HEK293T (cell line): ENCODE measurements around the gene OR1L1.

Experiments used
- CTCF ChIA-PET: fragments of 350-600 bp; formaldehyde crosslinking; extraction: SDS; loops from one replicate; lab custom pipeline; 2021; ENCODE audit warnings: antibody characterized with exemption, inconsistent platforms; lab: Yijun Ruan, JAX
- POLR2A ChIA-PET: fragments of 350-600 bp; formaldehyde crosslinking; extraction: SDS; loops from one replicate; lab custom pipeline; 2020; ENCODE audit warnings: antibody characterized with exemption, inconsistent platforms; lab: Yijun Ruan, JAX
- DNase-seq: peaks from one replicate; pipeline ENCODE4 v3.0.0; 2012; ENCODE audit warnings: mixed read lengths; ENCODE audit errors: extremely low spot score
- ARNT ChIP-seq: fragments of 450-650 bp; IDR thresholded peaks from 2 replicates; pipeline ENCODE4 v1.6.1; 2017; ENCODE audit warnings: mild to moderate bottlenecking
- BHLHE40 ChIP-seq: fragments of 450-650 bp; IDR thresholded peaks from 2 replicates; pipeline ENCODE4 v1.6.1; 2016; ENCODE audit warnings: mild to moderate bottlenecking, moderate library complexity, borderline replicate concordance
- CTBP1 ChIP-seq: fragments of 450-650 bp; IDR thresholded peaks from 2 replicates; pipeline ENCODE4 v1.6.1; 2016; ENCODE audit warnings: borderline replicate concordance
- ELF4 ChIP-seq: fragments of 450-650 bp; IDR thresholded peaks from 2 replicates; pipeline ENCODE4 v1.6.1; 2017; ENCODE audit warnings: antibody characterized with exemption
- FOXA1 ChIP-seq: fragments of 450-650 bp; IDR thresholded peaks from 2 replicates; pipeline ENCODE4 v1.6.1; 2016; ENCODE audit warnings: mild to moderate bottlenecking
- FOXK2 ChIP-seq: fragments of 450-650 bp; IDR thresholded peaks from 2 replicates; pipeline ENCODE4 v1.6.1; 2016; ENCODE audit warnings: mild to moderate bottlenecking
- FOXM1 ChIP-seq: fragments of 450-650 bp; IDR thresholded peaks from 2 replicates; pipeline ENCODE4 v1.6.1; 2017; ENCODE audit warnings: mild to moderate bottlenecking, borderline replicate concordance
- HDGF ChIP-seq: fragments of 450-650 bp; IDR thresholded peaks from 2 replicates; pipeline ENCODE4 v1.6.1; 2017; ENCODE audit warnings: antibody characterized with exemption, borderline replicate concordance
- L3MBTL2 ChIP-seq: fragments of 450-650 bp; conservative IDR thresholded peaks from 2 replicates; pipeline ENCODE4 v1.6.1; 2016; ENCODE audit warnings: mild to moderate bottlenecking
- LEF1 ChIP-seq: fragments of 450-650 bp; IDR thresholded peaks from 2 replicates; pipeline ENCODE4 v1.6.1; 2017; ENCODE audit warnings: mild to moderate bottlenecking, borderline replicate concordance
- NFRKB ChIP-seq: fragments of 450-650 bp; IDR thresholded peaks from 2 replicates; pipeline ENCODE4 v1.6.1; 2016; ENCODE audit warnings: mild to moderate bottlenecking, moderate library complexity
- SP1 ChIP-seq: fragments of 450-650 bp; IDR thresholded peaks from 2 replicates; pipeline ENCODE4 v1.6.1; 2017
- SUZ12 ChIP-seq: fragments of 450-650 bp; IDR thresholded peaks from 2 replicates; pipeline ENCODE4 v1.6.1; 2016; ENCODE audit warnings: mild to moderate bottlenecking
- TARDBP ChIP-seq: fragments of 450-650 bp; IDR thresholded peaks from 2 replicates; pipeline ENCODE4 v1.6.1; 2016
- ZNF384 ChIP-seq: fragments of 450-650 bp; IDR thresholded peaks from 2 replicates; pipeline ENCODE4 v1.6.1; 2016
- TF ChIP-seq, protein P1 (sequence below): fragments of 450-650 bp; IDR thresholded peaks from 2 replicates; pipeline ENCODE4 v1.6.1; 2016

Gene OR1L1

GRCh38 chr9:122672481-122672880 is 11.0 kb downstream of the OR1L1 start:
- TF ChIP-seq L3MBTL2 (no peak), SP1 (no peak), FOXK2 (no peak), FOXA1 (no peak), HDGF (no peak)
- CTCF ChIA-PET = no interaction called here
- DNase-seq = no peak
- POLR2A ChIA-PET = no interaction called here

DNA sequence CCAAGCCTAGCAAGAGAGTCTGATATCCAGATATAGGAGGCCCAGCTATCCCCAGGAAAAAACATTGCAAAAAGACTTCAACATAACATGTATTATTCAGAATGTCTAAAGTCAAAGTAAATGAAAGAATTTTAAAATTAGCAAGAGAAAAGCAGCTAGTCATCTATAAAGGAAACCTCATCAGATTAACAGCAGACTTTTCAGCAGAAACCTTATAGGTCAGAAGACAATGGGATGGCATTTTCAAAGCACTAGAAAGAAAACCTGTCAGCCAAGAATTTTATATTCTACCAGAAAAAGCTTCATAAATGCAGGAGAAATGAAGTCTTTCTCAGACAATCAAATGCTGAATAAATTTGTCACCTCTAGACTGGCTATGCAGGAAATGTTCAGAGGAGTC is 23.3 kb downstream of the OR1L1 start:
- ChIA-PET POLR2A (no interaction called here), CTCF (no interaction called here)
- no peak for DNase-seq
- TF ChIP-seq FOXK2 = no peak
- no peak for TF ChIP-seq CTBP1
- no peak for TF ChIP-seq ARNT
- TF ChIP-seq FOXA1 = no peak
- TF ChIP-seq TARDBP = no peak
- no peak for TF ChIP-seq FOXM1
- no peak for TF ChIP-seq HDGF
- no peak for TF ChIP-seq L3MBTL2
- no peak for TF ChIP-seq LEF1
- no peak for TF ChIP-seq ELF4
- no peak for TF ChIP-seq BHLHE40
- TF ChIP-seq, protein P1, sequence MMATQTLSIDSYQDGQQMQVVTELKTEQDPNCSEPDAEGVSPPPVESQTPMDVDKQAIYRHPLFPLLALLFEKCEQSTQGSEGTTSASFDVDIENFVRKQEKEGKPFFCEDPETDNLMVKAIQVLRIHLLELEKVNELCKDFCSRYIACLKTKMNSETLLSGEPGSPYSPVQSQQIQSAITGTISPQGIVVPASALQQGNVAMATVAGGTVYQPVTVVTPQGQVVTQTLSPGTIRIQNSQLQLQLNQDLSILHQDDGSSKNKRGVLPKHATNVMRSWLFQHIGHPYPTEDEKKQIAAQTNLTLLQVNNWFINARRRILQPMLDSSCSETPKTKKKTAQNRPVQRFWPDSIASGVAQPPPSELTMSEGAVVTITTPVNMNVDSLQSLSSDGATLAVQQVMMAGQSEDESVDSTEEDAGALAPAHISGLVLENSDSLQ = no peak
- no peak for TF ChIP-seq SP1
- TF ChIP-seq NFRKB = no peak
- TF ChIP-seq SUZ12 = no peak
- TF ChIP-seq ZNF384 = no peak

DNA sequence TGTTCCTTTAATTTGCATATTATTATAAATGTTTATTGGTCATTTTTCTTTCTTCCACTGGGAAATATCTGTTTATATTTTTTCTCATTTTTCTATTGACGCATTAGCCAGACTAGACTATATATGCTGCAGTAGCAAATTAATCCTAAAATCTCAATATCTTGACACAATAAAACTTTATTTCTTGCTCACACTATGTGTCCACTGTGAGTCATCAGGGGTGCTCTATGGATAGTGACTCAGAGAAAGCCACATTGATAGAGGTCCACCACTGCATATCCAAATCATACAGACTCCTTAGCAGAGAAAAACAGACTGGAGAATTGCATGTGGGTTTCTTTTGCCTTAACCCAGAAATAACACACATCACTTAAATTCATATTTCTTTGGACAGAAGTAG is 34.2 kb downstream of the OR1L1 start:
- CTCF ChIA-PET = no interaction called here
- DNase-seq = no peak
- TF ChIP-seq, protein P1 = no peak
- TF ChIP-seq NFRKB = no peak
- no peak for TF ChIP-seq L3MBTL2
- no peak for TF ChIP-seq ZNF384
- no peak for TF ChIP-seq FOXK2
- POLR2A ChIA-PET = no interaction called here
